Loucy (cell line): ENCODE data around the gene ATP8B3.

Experiments used
- H2AFZ ChIP-seq: fragments of 200-600 bp; sonication (generic); 2 replicates; pipeline ENCODE4 v1.6.0; 2016; ENCODE audit warnings: antibody characterized with exemption, mild to moderate bottlenecking, low read length, moderate library complexity
- H3F3A ChIP-seq: fragments of 200-600 bp; 2 replicates; pipeline ENCODE4 v1.6.0; 2016; ENCODE audit warnings: antibody characterized with exemption, low read depth, mild to moderate bottlenecking
- H3K27me3 ChIP-seq: fragments of 200-600 bp; sonication (generic); 2 replicates; pipeline ENCODE4 v1.6.1; 2014; ENCODE audit warnings: low read length, mild to moderate bottlenecking; ENCODE audit not compliant: insufficient read depth, poor library complexity, severe bottlenecking
- H3K36me3 ChIP-seq: fragments of 200-600 bp; sonication (generic); 2 replicates; pipeline ENCODE4 v1.6.1; 2016; ENCODE audit warnings: low read length; ENCODE audit not compliant: insufficient read depth
- H3K4me1 ChIP-seq: fragments of 200-600 bp; sonication (generic); 2 replicates; pipeline ENCODE4 v1.5.1; 2014; ENCODE audit warnings: low read length, mild to moderate bottlenecking; ENCODE audit not compliant: insufficient read depth, poor library complexity, severe bottlenecking
- H3K4me2 ChIP-seq: fragments of 200-600 bp; sonication (generic); 2 replicates; pipeline ENCODE4 v1.6.0; 2014; ENCODE audit warnings: antibody characterized with exemption, low read length, low read depth, mild to moderate bottlenecking; ENCODE audit not compliant: poor library complexity, severe bottlenecking
- H3K4me3 ChIP-seq: fragments of 200-600 bp; sonication (generic); 2 replicates; pipeline ENCODE4 v1.5.1; 2014; ENCODE audit warnings: low read length, mild to moderate bottlenecking, mixed read lengths; ENCODE audit not compliant: poor library complexity, severe bottlenecking
- H3K79me2 ChIP-seq: fragments of 200-600 bp; sonication (generic); 2 replicates; pipeline ENCODE4 v1.6.1; 2014; ENCODE audit warnings: low read length; ENCODE audit not compliant: insufficient read depth
- H3K9ac ChIP-seq: fragments of 200-600 bp; sonication (generic); 2 replicates; pipeline ENCODE4 v1.6.0; 2014; ENCODE audit warnings: mild to moderate bottlenecking, low read depth, low read length, moderate library complexity; ENCODE audit not compliant: poor library complexity, severe bottlenecking
- H3K9me2 ChIP-seq: fragments of 200-600 bp; sonication (generic); replicated peaks from 2 replicates; pipeline ENCODE4 v1.6.1; 2016; ENCODE audit warnings: low read depth, low read length, mixed read lengths
- H3K9me3 ChIP-seq: fragments of 200-600 bp; sonication (generic); 2 replicates; pipeline ENCODE4 v1.6.1; 2014; ENCODE audit warnings: mild to moderate bottlenecking, antibody characterized with exemption, low read length, low read depth; ENCODE audit not compliant: insufficient read depth
- H4K20me1 ChIP-seq: fragments of 200-600 bp; sonication (generic); 2 replicates; pipeline ENCODE4 v1.6.0; 2014; ENCODE audit warnings: antibody characterized with exemption, low read length, mild to moderate bottlenecking; ENCODE audit not compliant: insufficient read depth, poor library complexity, severe bottlenecking
- CTCF ChIP-seq: fragments of 200-600 bp; sonication (generic); conservative IDR thresholded peaks from 2 replicates; pipeline ENCODE4 v1.5.1; 2014; ENCODE audit warnings: mild to moderate bottlenecking, antibody characterized with exemption, low read length
- EZH2phosphoT487 ChIP-seq: fragments of 200-600 bp; IDR thresholded peaks from 2 replicates; pipeline ENCODE4 v1.6.1; 2018; ENCODE audit warnings: antibody characterized with exemption, mild to moderate bottlenecking, moderate library complexity, borderline replicate concordance

ATP8B3 gene

GRCh38 chr19:1811942-1812425 is at the start of gene ATP8B3:
Gene ATP8B3, minus strand, starts transcription at chr19:1812276. Its CDS starts 540 bp downstream, at chr19:1811736.
- Histone ChIP-seq H3K9ac (peak within 1 kb of the TSS; percentile 94), H3F3A (no peaks in the 10 kb centered on the region), H3K9me2 (no peaks in the 10 kb centered on the region), H4K20me1 (no peaks in the 10 kb centered on the region), H3K27me3 (no peaks in the 10 kb centered on the region), H3K9me3 (no peaks in the 10 kb centered on the region), H3K36me3 (peaks cover 9% of the 10 kb centered on the region; the same call in 1 of the 2 replicates), H2AFZ (peak within 1 kb of the TSS; percentile 76), H3K79me2 (peaks cover 16% of the 10 kb centered on the region; the same call in 1 of the 2 replicates), H3K4me1 (peaks cover 24% of the 10 kb centered on the region), H3K4me3 (peak within 1 kb of the TSS; percentile 93), H3K4me2 (peak within 1 kb of the TSS; percentile 95)
- no peak for TF ChIP-seq EZH2phosphoT487
- TF ChIP-seq CTCF: peak; percentile 37

GRCh38 chr19:1861599-1862031 is 49.5 kb upstream of the ATP8B3 start:
- peaks cover 20% of the 10 kb centered on the region for H3K4me1 ChIP-seq
- peaks cover 50% of the 10 kb centered on the region for H4K20me1 ChIP-seq
- no peaks in the 10 kb centered on the region for H3K9me3 ChIP-seq
- no peaks in the 10 kb centered on the region for H3K36me3 ChIP-seq
- H3K79me2 ChIP-seq: peaks cover 67% of the 10 kb centered on the region
- H3K9ac ChIP-seq: peak overlapping the region; percentile 76
- no peaks in the 10 kb centered on the region for H3F3A ChIP-seq
- no peak overlapping the region for H2AFZ ChIP-seq
- H3K4me3 ChIP-seq: peak overlapping the region; percentile 95
- no peaks in the 10 kb centered on the region for H3K27me3 ChIP-seq
- no peaks in the 10 kb centered on the region for H3K9me2 ChIP-seq
- no peak for TF ChIP-seq CTCF
- H3K4me2 ChIP-seq: peak overlapping the region; percentile 81

- Histone ChIP-seq H3K4me1 (peaks cover 20% of the 10 kb centered on the region), H3F3A (no peaks in the 10 kb centered on the region), H3K36me3 (no peaks in the 10 kb centered on the region), H3K9me2 (no peaks in the 10 kb centered on the region), H3K79me2 (peaks cover 73% of the 10 kb centered on the region), H4K20me1 (peaks cover 50% of the 10 kb centered on the region), H3K4me2 (peak overlapping the region; percentile 81), H3K27me3 (no peaks in the 10 kb centered on the region), H3K9ac (peak overlapping the region; percentile 76), H3K4me3 (peak overlapping the region; percentile 95), H2AFZ (no peak overlapping the region), H3K9me3 (no peaks in the 10 kb centered on the region)
- TF ChIP-seq EZH2phosphoT487: no peak
- no peak for TF ChIP-seq CTCF
Observed at GRCh38 chr19:1860821-1861598, 48.9 kb upstream of the ATP8B3 start.
